Measurements from ENCODE around the gene REN.

The REN gene

GRCh38 chr1:204192046-204192445 lies 25.9 kb upstream of the REN start:
- no peak overlapping the region for H3K4me3 ChIP-seq (ENCODE audit: low read depth, low read length)
- no peak for TF ChIP-seq CTCF (IDR thresholded peaks at IDR 0.05; ENCODE audit: insufficient read depth, low read depth, low read length, missing control alignments)
- no peak for DNase-seq (ENCODE audit: low read depth)

- H3K4me3 ChIP-seq (ENCODE audit: low read depth, low read length): no peak overlapping the region
- TF ChIP-seq CTCF (IDR thresholded peaks at IDR 0.05; ENCODE audit: insufficient read depth, low read depth, low read length, missing control alignments): no peak
- DNase-seq (ENCODE audit: low read depth): no peak
Measured at GRCh38 chr1:204191456-204191855, 25.3 kb upstream of the REN start.

GRCh38 chr1:204190212-204191211 lies 24.4 kb upstream of the REN start:
- no peak overlapping the region for H3K4me3 ChIP-seq (ENCODE audit: low read depth, low read length)
- no peak for TF ChIP-seq CTCF (IDR thresholded peaks at IDR 0.05; ENCODE audit: insufficient read depth, low read depth, low read length, missing control alignments)
- no peak for DNase-seq (ENCODE audit: low read depth)

- no peak for TF ChIP-seq CTCF (IDR thresholded peaks at IDR 0.05; ENCODE audit: insufficient read depth, low read depth, low read length, missing control alignments)
- peak; percentile 42 for DNase-seq (ENCODE audit: low read depth)
- H3K4me3 ChIP-seq (ENCODE audit: low read depth, low read length): no peak overlapping the region
Measured at GRCh38 chr1:204188959-204189639, 23.0 kb upstream of the REN start.

- DNase-seq (ENCODE audit: low read depth): no peak
- TF ChIP-seq CTCF (IDR thresholded peaks at IDR 0.05; ENCODE audit: insufficient read depth, low read depth, low read length, missing control alignments): no peak
- H3K4me3 ChIP-seq (ENCODE audit: low read depth, low read length): no peak overlapping the region
Measured at GRCh38 chr1:204186597-204186996, 20.5 kb upstream of the REN start.

- no peak for DNase-seq (ENCODE audit: low read depth)
- H3K4me3 ChIP-seq (ENCODE audit: low read depth, low read length): no peak overlapping the region
- TF ChIP-seq CTCF (IDR thresholded peaks at IDR 0.05; ENCODE audit: insufficient read depth, low read depth, low read length, missing control alignments): no peak
Measured at GRCh38 chr1:204181116-204181515, 15.0 kb upstream of the REN start.
